Sigmoid colon (tissue), 7 donors: ENCODE measurements around the gene HIF1AN. TPM values are rescaled to one million over a fixed set of nuclear protein-coding genes. Genes with fewer than 3 reads are reported as not detected.

Experiments
- DNase-seq: peaks from one replicate; pipeline ENCODE4 v3.0.0-alpha.2; 2019
- H3K27ac ChIP-seq, 4 donors: fragments of 200-600 bp; sonication (generic); one replicate each; pipeline ENCODE4 v1.5.1; 2016 to 2019; ENCODE audit warnings: mild to moderate bottlenecking in 1 of 4
- H3K27me3 ChIP-seq, 3 donors: fragments of 200-600 bp; sonication (generic); one replicate each; pipeline ENCODE4 v1.5.1; 2019; ENCODE audit warnings: mild to moderate bottlenecking in 1 of 3
- H3K36me3 ChIP-seq, 4 donors: fragments of 200-600 bp; sonication (generic); one replicate each; pipeline ENCODE4 v1.5.1; 2016 to 2019
- H3K4me1 ChIP-seq, 4 donors: fragments of 200-600 bp; sonication (generic); one replicate each; pipeline ENCODE4 v1.5.1; 2017 to 2019
- H3K4me3 ChIP-seq, 4 donors: fragments of 200-600 bp; sonication (generic); one replicate each; pipeline ENCODE4 v1.5.1; 2017 to 2019; ENCODE audit warnings: mild to moderate bottlenecking in 2 of 4, moderate library complexity in 1 of 4
- H3K9me3 ChIP-seq, 4 donors: fragments of 200-600 bp in 3 of 4; sonication (generic) in 3 of 4; one replicate each; pipeline versions ENCODE4 v1.5.1 to v1.6.1; 2013 to 2019
- EP300 ChIP-seq, 4 donors: sonication (generic); formaldehyde crosslinking; IDR thresholded peaks; one replicate each; pipeline ENCODE4 v1.6.1; 2017; ENCODE audit warnings: antibody characterized with exemption in 4 of 4
- POLR2A ChIP-seq, 2 donors: fragments of 450-650 bp; IDR thresholded peaks; one replicate each; pipeline ENCODE4 v1.6.1; 2016; ENCODE audit warnings: antibody characterized with exemption in 2 of 2, mild to moderate bottlenecking in 2 of 2, moderate library complexity in 2 of 2
- POLR2AphosphoS5 ChIP-seq, 4 donors: sonication (generic); formaldehyde crosslinking; IDR thresholded peaks; one replicate each; pipeline ENCODE4 v1.6.1; 2017; ENCODE audit warnings: antibody characterized with exemption in 4 of 4
- WGBS, 2 donors: extraction: QIAGEN DNeasy Blood & Tissue Kit; methylation state at CpG; one replicate each; pipeline ENCODE4 v1.1.7; 2013; 5-methylcytosine and 5-hydroxymethylcytosine counted together
- intact Hi-C: fragments of 100-400 bp; cut with DNase I; formaldehyde crosslinking; loops from one replicate; pipeline ENCODE4 v1.15.1; 2023
- polyA plus RNA-seq, 3 donors: library from polyadenylated mRNA; stranded (reverse); fragments of 200-250 nt; gene quantifications; one replicate each; pipeline ENCODE4 v1.2.3, GENCODE V29; 2013
- total RNA-seq, 4 donors: library from RNA; depleted of rRNA; stranded (reverse); fragments of >200 nt; gene quantifications; one replicate each; pipeline ENCODE4 v1.1.0, GENCODE V29; 2016
- TF ChIP-seq, protein P1 (sequence below), 4 experiments: fragments of 450-650 bp in 3 of 4; fragments of 200-600 bp in 1 of 4; IDR thresholded peaks; one replicate each; pipeline ENCODE4 v1.5.1; 2016 to 2019; ENCODE audit warnings: antibody characterized with exemption in 4 of 4, mild to moderate bottlenecking in 3 of 4, moderate library complexity in 2 of 4
- donor health status: healthy with polysubstance abuse.
- donor health status: Bipolar disorder and iron deficiency.
- donor health status: healthy.

The HIF1AN gene
- total and polyA plus RNA-seq, 7 donors: 4.2 to 23.8 (median 13.2) TPM

DNA sequence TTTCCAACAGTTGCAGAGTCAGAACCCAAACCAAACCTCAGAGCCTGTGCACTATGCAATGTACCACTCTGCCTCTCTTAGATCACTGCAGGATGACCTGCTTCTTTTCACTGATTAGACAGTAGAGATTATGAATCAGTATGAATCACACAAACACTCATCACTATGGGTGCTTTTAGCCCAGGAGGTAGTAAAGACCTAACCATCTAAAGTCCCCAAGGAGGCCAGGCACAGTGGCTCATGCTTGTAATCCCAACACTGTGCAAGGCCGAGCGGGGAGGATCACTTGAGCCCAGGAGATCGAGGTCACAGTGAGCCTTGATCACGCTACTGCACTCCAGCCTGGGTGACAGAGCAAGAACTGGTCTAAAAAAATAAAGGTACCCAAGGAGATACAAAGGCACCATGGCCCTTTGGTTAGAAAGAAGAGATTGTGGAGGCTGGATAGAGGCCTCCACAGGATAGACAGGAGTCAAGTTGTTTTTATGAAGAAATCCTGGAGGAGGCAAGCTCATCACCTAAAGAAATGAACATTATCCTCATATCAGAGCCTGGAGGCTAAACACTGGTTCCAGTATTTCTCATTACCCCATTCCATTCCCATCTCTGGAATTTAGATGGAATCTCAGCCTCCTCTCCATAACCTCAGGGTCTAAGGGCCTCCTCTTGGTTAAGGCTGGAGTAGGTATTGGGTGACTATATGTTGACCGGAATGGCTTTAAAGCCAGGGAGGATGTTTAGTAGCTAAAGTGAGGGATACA is 29.0 kb upstream of the HIF1AN start:
- Histone ChIP-seq H3K27me3 (no peaks in the 10 kb centered on the region), H3K36me3 (peaks cover 6 to 77% (median 23%) of the 10 kb centered on the region in 4 donors), H3K9me3 (no peaks in the 10 kb centered on the region), H3K4me3 (no peak overlapping the region), H3K27ac (no peak overlapping the region), H3K4me1 (no peaks in the 10 kb centered on the region)
- DNase-seq: no peak
- intact Hi-C loops: no loop called here
- TF ChIP-seq POLR2AphosphoS5 (IDR thresholded peaks at IDR 0.05): no peak
- no peak for TF ChIP-seq EP300 (IDR thresholded peaks at IDR 0.05)
- TF ChIP-seq POLR2A (IDR thresholded peaks at IDR 0.05): no peak
- TF ChIP-seq, protein P1, sequence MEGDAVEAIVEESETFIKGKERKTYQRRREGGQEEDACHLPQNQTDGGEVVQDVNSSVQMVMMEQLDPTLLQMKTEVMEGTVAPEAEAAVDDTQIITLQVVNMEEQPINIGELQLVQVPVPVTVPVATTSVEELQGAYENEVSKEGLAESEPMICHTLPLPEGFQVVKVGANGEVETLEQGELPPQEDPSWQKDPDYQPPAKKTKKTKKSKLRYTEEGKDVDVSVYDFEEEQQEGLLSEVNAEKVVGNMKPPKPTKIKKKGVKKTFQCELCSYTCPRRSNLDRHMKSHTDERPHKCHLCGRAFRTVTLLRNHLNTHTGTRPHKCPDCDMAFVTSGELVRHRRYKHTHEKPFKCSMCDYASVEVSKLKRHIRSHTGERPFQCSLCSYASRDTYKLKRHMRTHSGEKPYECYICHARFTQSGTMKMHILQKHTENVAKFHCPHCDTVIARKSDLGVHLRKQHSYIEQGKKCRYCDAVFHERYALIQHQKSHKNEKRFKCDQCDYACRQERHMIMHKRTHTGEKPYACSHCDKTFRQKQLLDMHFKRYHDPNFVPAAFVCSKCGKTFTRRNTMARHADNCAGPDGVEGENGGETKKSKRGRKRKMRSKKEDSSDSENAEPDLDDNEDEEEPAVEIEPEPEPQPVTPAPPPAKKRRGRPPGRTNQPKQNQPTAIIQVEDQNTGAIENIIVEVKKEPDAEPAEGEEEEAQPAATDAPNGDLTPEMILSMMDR (IDR thresholded peaks at IDR 0.05): no peak
- WGBS, 2 donors: 96 to 97% methylated on average over 5 of the region's 5 CpGs

DNA sequence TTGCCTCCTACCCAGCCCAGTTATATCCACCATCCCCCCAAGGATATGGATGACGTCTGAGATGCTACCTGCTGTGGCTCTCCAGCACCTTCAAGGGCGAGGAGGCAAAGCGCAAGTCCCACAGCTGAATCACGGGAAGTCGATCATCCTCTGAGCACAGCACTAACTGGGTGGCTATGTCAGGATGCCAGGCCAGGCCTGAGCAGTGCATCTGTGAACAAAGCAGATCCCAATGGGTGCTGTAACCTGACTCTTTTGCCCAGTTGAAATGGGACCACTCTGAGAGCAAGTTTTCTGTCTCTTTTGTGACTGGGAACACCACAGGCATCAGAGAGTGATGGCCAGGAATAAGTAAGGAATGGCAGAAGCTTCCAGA is 28.4 kb upstream of the HIF1AN start:
- 92 to 97% methylated on average over 5 of the region's 5 CpGs for WGBS, 2 donors
- Histone ChIP-seq H3K4me3 (no peak overlapping the region), H3K27ac (no peak overlapping the region), H3K9me3 (no peaks in the 10 kb centered on the region), H3K27me3 (no peaks in the 10 kb centered on the region), H3K36me3 (peaks cover 6 to 77% (median 20%) of the 10 kb centered on the region in 4 donors), H3K4me1 (no peaks in the 10 kb centered on the region)
- intact Hi-C loops: no loop called here
- TF ChIP-seq, protein P1 (IDR thresholded peaks at IDR 0.05): no peak
- TF ChIP-seq EP300 (IDR thresholded peaks at IDR 0.05): no peak
- TF ChIP-seq POLR2AphosphoS5 (IDR thresholded peaks at IDR 0.05): no peak
- no peak for TF ChIP-seq POLR2A (IDR thresholded peaks at IDR 0.05)
- no peak for DNase-seq

DNA sequence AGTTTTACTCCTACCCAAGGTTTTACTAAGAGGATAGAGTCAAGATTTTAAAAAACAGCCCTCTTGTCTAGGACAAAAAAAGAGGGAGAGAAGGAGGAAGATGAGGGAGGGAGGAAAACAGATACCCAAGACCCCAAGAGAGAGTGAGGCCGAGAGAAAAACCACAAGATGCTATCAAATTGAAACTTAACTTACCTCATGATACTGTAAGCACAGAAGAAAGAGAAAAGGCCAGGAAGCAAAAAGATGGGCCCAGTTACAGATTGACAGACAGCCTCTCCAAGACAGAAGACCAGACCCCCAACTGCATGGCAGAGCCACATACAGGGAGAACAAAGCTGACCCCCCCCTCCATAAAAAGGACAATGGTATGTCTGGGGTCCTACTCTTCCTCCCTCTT is 27.5 kb upstream of the HIF1AN start:
- H3K4me1 ChIP-seq: no peaks in the 10 kb centered on the region
- TF ChIP-seq POLR2A (IDR thresholded peaks at IDR 0.05) (no peak), POLR2AphosphoS5 (IDR thresholded peaks at IDR 0.05) (no peak), EP300 (IDR thresholded peaks at IDR 0.05) (no peak)
- TF ChIP-seq, protein P1 (IDR thresholded peaks at IDR 0.05): no peak
- no peak overlapping the region for H3K27ac ChIP-seq
- H3K36me3 ChIP-seq: peaks cover 6 to 73% (median 20%) of the 10 kb centered on the region in 4 donors
- H3K27me3 ChIP-seq: no peaks in the 10 kb centered on the region
- DNase-seq: no peak
- intact Hi-C loops: no loop called here
- H3K9me3 ChIP-seq: no peaks in the 10 kb centered on the region
- WGBS, 2 donors: 48 to 69% methylated on average over 1 of the region's 1 CpG
- no peak overlapping the region for H3K4me3 ChIP-seq

DNA sequence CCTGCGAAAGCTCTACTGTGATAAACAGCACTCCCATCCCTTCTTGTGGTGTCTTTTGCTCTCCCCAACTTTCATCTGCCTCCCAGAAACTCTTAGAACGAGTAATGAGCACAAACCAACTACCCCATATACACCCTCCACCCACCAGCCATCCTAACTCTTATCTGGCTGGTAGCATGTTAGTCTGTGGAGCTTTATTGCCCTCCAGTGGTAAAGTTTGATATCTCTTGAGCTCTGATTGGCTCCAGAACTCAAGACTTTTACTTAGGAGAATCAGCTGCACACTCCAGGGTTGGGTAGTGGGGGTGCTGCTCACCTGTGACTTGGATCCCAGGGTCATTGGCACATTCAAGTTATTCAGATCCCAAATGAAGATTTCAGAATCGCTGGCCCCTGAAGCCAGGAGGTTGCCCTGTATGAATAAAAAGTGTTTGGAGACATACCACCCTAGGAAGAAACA is 27.0 kb upstream of the HIF1AN start:
- Histone ChIP-seq H3K27ac (no peak overlapping the region), H3K36me3 (peaks cover 6 to 72% (median 20%) of the 10 kb centered on the region in 4 donors), H3K4me1 (no peaks in the 10 kb centered on the region), H3K9me3 (no peaks in the 10 kb centered on the region), H3K4me3 (no peak overlapping the region), H3K27me3 (no peaks in the 10 kb centered on the region)
- 46 to 51% methylated on average over 3 of the region's 3 CpGs for WGBS, 2 donors
- intact Hi-C loops: no loop called here
- DNase-seq: no peak
- TF ChIP-seq POLR2A (IDR thresholded peaks at IDR 0.05): no peak
- TF ChIP-seq, protein P1 (IDR thresholded peaks at IDR 0.05): no peak
- no peak for TF ChIP-seq POLR2AphosphoS5 (IDR thresholded peaks at IDR 0.05)
- TF ChIP-seq EP300 (IDR thresholded peaks at IDR 0.05): no peak
